Astrocyte of the spinal cord (primary cell): ENCODE data around the gene DFFB.

Source experiments
- DNase-seq: peaks from one replicate; pipeline ENCODE4 v3.0.0; 2011; ENCODE audit warnings: low read depth, low spot score
- H3K4me3 ChIP-seq: 2 replicates; pipeline ENCODE4 v1.5.1; 2011; ENCODE audit warnings: low read depth, mild to moderate bottlenecking, low read length, moderate library complexity
- CTCF ChIP-seq: IDR thresholded peaks from 2 replicates; pipeline ENCODE4 v1.5.1; 2012; ENCODE audit warnings: low read depth, mild to moderate bottlenecking, low read length, inconsistent platforms
- in situ Hi-C: cut with HindIII; loops from 2 replicates; pipeline ENCODE4 v1.10.0; 2017; ENCODE audit warnings: low sequenced_read_pairs

DFFB gene

GRCh38 chr1:3841491-3841890 lies 15.8 kb upstream of the DFFB start:
- in situ Hi-C loops, result no loop called here
- no peak for DNase-seq
- H3K4me3 ChIP-seq, result no peak overlapping the region
- TF ChIP-seq CTCF, result no peak

- in situ Hi-C loops, result no loop called here
Observed at GRCh38 chr1:3842912-3843311, 14.4 kb upstream of the DFFB start.

GRCh38 chr1:3846541-3846940 lies 10.7 kb upstream of the DFFB start:
- in situ Hi-C loops, result no loop called here
- no peak overlapping the region for H3K4me3 ChIP-seq
- DNase-seq, result no peak
- no peak for TF ChIP-seq CTCF

More at GRCh38 chr1:3842912-3843311, 14.4 kb upstream of the DFFB start:
- TF ChIP-seq CTCF, result no peak
- H3K4me3 ChIP-seq, result no peak overlapping the region
- DNase-seq, result no peak

- no peak for TF ChIP-seq CTCF
- in situ Hi-C loops, result no loop called here
- no peak overlapping the region for H3K4me3 ChIP-seq
- DNase-seq, result no peak
Observed at GRCh38 chr1:3847081-3847480, 10.2 kb upstream of the DFFB start.

GRCh38 chr1:3850857-3851256 lies 6.4 kb upstream of the DFFB start:
- DNase-seq, result no peak
- TF ChIP-seq CTCF, result no peak
- no peak overlapping the region for H3K4me3 ChIP-seq
- in situ Hi-C loops, result no loop called here

- no peak for DNase-seq
- no peak overlapping the region for H3K4me3 ChIP-seq
- in situ Hi-C loops, result no loop called here
- no peak for TF ChIP-seq CTCF
Observed at GRCh38 chr1:3851292-3851691, 6.0 kb upstream of the DFFB start.

- H3K4me3 ChIP-seq, result no peak overlapping the region
- DNase-seq, result no peak
- in situ Hi-C loops, result no loop called here
- no peak for TF ChIP-seq CTCF
Observed at GRCh38 chr1:3852091-3852490, 5.2 kb upstream of the DFFB start.
